Measurements from ENCODE around the gene HNRNPAB.

Gene HNRNPAB

DNA sequence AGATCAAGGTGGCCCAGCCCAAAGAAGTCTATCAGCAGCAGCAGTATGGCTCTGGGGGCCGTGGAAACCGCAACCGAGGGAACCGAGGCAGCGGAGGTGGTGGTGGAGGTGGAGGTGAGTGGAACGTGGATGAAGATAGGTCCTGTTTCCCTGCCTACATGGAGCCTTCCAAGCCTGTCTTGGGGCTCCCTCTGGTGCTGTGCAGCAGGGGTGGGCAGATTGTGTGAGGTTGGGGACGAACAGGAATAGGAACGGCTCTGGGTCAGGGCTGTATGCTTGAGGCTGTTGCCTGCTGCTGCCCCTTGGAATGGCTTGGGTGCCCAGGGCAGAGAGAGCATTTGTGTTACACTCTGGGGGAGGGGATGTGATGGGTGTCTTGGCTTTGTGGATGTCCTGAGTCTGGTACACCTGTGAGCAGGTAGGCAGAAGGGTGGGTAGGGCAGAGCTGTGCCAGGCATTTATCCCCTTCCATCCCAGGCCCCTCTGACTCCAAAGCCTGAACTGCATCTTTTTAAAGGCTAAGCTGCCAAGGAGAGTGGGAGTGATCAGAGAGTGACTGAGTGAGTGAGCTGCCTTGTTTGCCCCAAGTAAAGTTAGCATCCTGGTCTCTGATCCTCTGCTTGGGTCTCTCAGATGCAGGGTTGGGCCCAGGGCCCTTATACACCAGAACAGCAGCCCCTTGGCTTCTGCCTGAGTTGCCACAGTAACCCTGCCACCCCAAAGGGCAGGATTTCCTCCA is 5.2 kb downstream of the HNRNPAB start:
- TF ChIP-seq, protein P1, sequence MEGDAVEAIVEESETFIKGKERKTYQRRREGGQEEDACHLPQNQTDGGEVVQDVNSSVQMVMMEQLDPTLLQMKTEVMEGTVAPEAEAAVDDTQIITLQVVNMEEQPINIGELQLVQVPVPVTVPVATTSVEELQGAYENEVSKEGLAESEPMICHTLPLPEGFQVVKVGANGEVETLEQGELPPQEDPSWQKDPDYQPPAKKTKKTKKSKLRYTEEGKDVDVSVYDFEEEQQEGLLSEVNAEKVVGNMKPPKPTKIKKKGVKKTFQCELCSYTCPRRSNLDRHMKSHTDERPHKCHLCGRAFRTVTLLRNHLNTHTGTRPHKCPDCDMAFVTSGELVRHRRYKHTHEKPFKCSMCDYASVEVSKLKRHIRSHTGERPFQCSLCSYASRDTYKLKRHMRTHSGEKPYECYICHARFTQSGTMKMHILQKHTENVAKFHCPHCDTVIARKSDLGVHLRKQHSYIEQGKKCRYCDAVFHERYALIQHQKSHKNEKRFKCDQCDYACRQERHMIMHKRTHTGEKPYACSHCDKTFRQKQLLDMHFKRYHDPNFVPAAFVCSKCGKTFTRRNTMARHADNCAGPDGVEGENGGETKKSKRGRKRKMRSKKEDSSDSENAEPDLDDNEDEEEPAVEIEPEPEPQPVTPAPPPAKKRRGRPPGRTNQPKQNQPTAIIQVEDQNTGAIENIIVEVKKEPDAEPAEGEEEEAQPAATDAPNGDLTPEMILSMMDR (IDR thresholded peaks at IDR 0.05) = no peak
- peak in 1 of 2 donors; percentile 16 for DNase-seq
- intact Hi-C loops (cut with DNase I; ENCODE audit: low total_unique reads) = no loop called here
- Histone ChIP-seq H3K4me3 (no peak overlapping the region), H3K4me1 (peaks cover 0 to 22% (median 17%) of the 10 kb centered on the region in 4 donors), H3K27me3 (no peaks in the 10 kb centered on the region), H3K27ac (no peak overlapping the region), H3K9me3 (no peaks in the 10 kb centered on the region), H3K36me3 (peaks cover 54 to 88% (median 82%) of the 10 kb centered on the region in 3 donors)

DNA sequence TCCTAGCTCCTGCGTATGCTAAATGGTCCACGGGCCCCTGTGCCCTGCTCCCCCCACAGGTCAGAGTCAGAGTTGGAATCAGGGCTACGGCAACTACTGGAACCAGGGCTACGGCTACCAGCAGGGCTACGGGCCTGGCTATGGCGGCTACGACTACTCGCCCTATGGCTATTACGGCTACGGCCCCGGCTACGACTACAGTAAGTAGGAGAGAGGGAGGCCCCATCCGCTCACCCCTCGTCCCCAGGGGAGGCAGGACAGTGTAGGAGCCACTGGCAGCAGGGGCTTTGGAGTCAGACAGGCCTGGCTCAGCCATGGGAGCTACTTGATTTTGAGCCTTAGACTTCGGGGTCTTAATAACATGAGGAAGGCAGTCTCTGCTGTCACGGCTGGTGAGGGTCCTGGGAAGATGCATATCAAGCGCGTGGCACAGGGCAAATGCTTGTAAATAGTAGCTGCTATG is 5.8 kb downstream of the HNRNPAB start:
- TF ChIP-seq, protein P1 (IDR thresholded peaks at IDR 0.05) = no peak
- peaks cover 59 to 90% (median 88%) of the 10 kb centered on the region in 3 donors for H3K36me3 ChIP-seq
- no peaks in the 10 kb centered on the region for H3K27me3 ChIP-seq
- H3K4me1 ChIP-seq = peaks cover 0 to 25% (median 17%) of the 10 kb centered on the region in 4 donors
- DNase-seq = no peak
- no peak overlapping the region for H3K27ac ChIP-seq
- no peak overlapping the region for H3K4me3 ChIP-seq
- intact Hi-C loops (cut with DNase I; ENCODE audit: low total_unique reads) = no loop called here
- no peaks in the 10 kb centered on the region for H3K9me3 ChIP-seq

DNA sequence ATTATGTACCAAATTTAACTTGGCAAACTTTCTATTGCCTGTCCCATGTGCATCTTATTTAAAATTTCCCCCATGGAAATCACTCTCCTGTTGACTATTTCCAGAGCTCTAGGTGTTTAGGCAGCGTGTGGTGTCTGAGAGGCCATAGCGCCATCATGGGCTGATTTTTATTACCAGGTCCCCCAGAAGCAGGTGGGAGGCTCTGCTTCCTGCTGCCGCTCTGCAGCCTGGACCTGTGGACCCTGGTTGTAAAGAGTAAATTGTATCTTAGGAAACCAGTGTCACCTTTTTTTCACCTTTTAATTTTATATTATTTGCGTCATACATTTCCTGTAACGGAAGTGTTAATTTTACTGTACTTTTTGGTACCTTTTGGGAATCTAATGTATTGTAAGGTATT is 6.4 kb downstream of the HNRNPAB start:
- Histone ChIP-seq H3K36me3 (peaks cover 64 to 96% (median 94%) of the 10 kb centered on the region in 3 donors), H3K4me1 (peaks cover 0 to 22% (median 15%) of the 10 kb centered on the region in 4 donors), H3K27me3 (no peaks in the 10 kb centered on the region)

DNA sequence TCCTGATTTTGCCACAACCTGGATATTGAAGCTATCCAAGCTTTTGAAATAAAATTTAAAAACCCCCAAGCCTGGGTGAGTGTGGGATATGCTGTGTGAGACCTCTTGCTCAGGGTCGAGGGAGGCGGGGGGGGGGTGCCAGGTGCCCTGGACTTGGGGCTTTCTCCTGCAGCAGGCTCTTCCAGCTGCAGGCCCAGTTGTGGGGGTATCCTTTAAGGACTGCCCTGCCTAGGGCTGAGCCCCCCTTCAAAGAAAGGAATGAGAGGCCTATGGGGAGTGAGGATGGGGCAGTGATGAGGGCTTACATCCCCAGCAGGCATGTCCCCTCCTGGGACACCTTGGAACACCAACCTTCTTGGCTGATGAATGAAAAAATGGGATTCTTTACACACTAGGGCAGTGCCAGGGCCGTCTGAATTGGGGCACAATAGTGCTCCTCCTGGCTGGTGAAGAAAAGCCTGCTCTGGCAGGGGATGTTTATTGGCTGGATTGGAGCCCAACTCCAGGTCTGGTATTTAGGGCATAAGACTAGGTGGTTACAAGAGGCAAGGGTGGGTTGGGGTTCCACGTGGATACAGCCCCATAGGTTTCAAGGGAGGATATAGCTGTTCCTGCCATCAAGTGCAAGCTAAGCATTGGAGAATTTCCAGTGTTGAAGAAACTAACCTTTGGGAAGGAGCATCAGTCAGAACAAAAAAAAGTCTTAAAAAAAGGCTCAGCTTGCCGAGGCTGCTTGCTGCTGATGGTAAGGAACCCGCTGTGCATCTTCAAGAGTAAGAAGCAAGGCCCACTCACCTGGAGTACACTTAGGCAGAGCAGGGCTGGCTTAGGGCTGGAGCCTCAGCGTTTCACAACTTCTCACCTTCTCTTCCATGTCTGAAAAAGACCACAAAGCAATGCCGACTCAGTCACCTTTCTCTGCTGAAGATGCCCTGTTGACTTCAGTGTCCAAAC is 7.0 kb downstream of the HNRNPAB start:
- peaks cover 0 to 15% (median 8%) of the 10 kb centered on the region in 4 donors for H3K4me1 ChIP-seq
- H3K4me3 ChIP-seq = no peak overlapping the region
- intact Hi-C loops (cut with DNase I; ENCODE audit: low total_unique reads) = no loop called here
- no peak overlapping the region for H3K27ac ChIP-seq
- no peaks in the 10 kb centered on the region for H3K27me3 ChIP-seq
- TF ChIP-seq, protein P1 (IDR thresholded peaks at IDR 0.05) = no peak
- H3K36me3 ChIP-seq = peaks cover 70 to 100% (median 96%) of the 10 kb centered on the region in 3 donors
- H3K9me3 ChIP-seq = no peaks in the 10 kb centered on the region
- no peak for DNase-seq

More for the DNA sequence above, 6.4 kb downstream of the HNRNPAB start:
- TF ChIP-seq, protein P1 (IDR thresholded peaks at IDR 0.05) = no peak
- Histone ChIP-seq H3K27ac (no peak overlapping the region), H3K9me3 (no peaks in the 10 kb centered on the region), H3K4me3 (no peak overlapping the region)
- DNase-seq = no peak
- intact Hi-C loops (cut with DNase I; ENCODE audit: low total_unique reads) = no loop called here

DNA sequence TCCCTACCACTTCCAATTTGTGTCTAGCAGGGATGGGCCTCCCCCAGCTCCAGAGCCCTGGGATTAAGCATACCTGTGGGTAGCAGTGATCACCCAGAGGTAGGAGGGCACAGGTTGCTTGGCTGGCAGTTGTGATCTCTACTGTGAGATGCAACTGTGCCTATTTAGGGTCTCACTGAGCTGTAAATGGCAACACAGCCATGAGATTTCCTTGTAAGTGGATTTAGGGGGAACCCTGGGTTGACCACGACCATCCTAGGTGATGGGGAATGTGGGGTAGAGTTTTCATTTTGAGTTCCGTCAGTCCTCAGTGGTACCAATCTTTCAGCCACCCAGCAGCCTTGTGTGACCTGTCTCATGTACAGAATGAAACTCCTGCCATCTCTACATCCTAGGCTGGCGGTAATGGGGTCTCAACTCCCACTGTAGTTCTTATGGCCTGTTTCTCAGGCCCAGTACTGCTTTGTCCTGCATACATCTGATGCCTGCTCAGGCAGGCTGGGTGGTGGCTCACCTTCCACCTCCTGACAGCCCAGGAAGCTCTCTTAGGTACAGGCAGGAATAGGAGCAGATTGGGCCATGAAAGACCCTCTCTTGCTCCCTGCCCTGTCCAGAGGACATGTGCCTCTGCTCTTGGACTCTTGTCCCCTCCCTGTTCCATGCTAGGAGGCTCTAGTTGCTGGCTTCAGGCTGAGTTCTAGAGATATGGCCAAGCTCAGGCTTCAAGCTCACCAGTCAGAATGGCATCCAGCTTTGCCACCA is 8.1 kb downstream of the HNRNPAB start:
- intact Hi-C loops (cut with DNase I; ENCODE audit: low total_unique reads) = no loop called here
- TF ChIP-seq, protein P1 (IDR thresholded peaks at IDR 0.05) = no peak
- H3K27me3 ChIP-seq = no peaks in the 10 kb centered on the region
- H3K4me1 ChIP-seq = peaks cover 0 to 5% (median under 1%) of the 10 kb centered on the region in 4 donors
- H3K27ac ChIP-seq = no peak overlapping the region
- H3K36me3 ChIP-seq = peaks cover 72 to 100% (median 91%) of the 10 kb centered on the region in 3 donors
- H3K9me3 ChIP-seq = no peaks in the 10 kb centered on the region
- no peak overlapping the region for H3K4me3 ChIP-seq
- no peak for DNase-seq
